NB4 (cell line): Measurements from ENCODE around the gene CKMT2.

Source experiments
- DNase-seq: peaks from one replicate; pipeline ENCODE4 v3.0.0; 2010; ENCODE audit warnings: low read depth
- H3K4me3 ChIP-seq: one replicate; pipeline ENCODE4 v1.5.1; 2011; ENCODE audit warnings: mild to moderate bottlenecking, low read depth, low read length, moderate library complexity
- CTCF ChIP-seq: IDR thresholded peaks from one replicate; pipeline ENCODE4 v1.5.1; 2012; ENCODE audit warnings: low read depth, low read length
- MYC ChIP-seq: IDR thresholded peaks from 2 replicates; pipeline ENCODE4 v1.6.1; 2011; ENCODE audit warnings: low read depth, low read length
- POLR2A ChIP-seq: IDR thresholded peaks from 2 replicates; pipeline ENCODE4 v1.6.1; 2011; ENCODE audit warnings: mild to moderate bottlenecking; ENCODE audit not compliant: insufficient read length; ENCODE audit errors: extremely low read depth
- TF ChIP-seq, protein P1 (sequence below): IDR thresholded peaks from 2 replicates; pipeline ENCODE4 v1.6.1; 2011; ENCODE audit warnings: low read depth, low read length

The CKMT2 gene

DNA sequence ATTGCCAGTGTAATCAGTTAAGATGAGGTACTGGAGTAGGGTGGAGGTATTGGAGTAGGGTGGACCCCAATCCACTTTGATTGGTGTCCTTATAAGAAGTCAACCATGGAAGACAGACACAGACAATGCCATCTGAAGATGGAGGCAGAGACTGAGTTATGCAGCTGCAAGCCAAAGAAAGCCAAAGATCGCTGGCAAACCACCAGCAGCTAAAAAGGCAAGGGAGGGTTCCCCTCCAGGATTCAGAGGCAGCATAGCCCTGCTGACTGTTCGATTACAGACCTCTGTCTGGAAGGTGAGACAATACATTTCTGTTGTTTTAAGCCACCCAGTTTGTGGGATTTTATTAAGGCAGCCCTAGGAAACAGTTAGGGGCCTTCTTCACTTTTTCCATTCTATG is 30.5 kb upstream of the CKMT2 start:
- DNase-seq = no peak
- H3K4me3 ChIP-seq = no peak overlapping the region
- TF ChIP-seq POLR2A = no peak

DNA sequence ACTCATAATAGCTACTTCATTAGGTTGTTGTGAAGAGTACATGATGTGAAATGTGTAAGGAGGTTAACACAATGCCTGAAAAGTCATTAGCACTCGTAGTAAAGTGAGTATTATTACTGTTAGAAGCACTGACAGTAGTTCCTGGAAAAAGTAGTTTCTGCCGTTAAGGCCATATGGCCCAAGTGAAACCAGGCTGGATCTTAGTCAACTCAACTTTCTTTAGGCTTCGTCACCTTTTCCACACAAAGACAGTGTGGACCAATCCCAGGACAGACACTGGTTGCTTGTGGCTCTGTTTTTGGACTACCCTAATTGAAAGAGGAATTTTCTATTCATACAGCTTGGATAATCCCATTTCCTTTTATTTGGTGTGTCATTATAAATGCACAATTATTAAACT is 29.4 kb upstream of the CKMT2 start:
- no peak for TF ChIP-seq POLR2A
- TF ChIP-seq MYC = no peak
- TF ChIP-seq, protein P1, sequence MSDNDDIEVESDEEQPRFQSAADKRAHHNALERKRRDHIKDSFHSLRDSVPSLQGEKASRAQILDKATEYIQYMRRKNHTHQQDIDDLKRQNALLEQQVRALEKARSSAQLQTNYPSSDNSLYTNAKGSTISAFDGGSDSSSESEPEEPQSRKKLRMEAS = no peak
- no peak for TF ChIP-seq CTCF
- no peak overlapping the region for H3K4me3 ChIP-seq
- DNase-seq = no peak

DNA sequence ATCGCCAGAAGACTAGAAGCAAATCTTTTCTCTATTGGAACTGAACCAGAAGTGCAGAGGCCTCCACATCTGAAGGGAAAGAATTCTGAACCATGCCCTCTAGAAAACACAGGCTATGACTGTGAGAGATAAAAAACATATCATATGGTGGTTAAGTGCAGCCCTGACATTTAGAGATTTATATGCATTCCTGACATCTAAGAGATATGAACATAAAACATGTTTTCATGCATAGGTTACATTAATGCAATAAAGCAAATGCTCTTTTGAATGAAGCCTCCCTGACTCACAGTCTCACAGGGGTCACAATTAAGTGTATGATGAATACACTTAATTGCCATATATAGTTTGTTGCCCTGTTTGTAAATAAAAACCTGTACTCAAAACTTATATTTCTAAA is 28.9 kb upstream of the CKMT2 start:
- H3K4me3 ChIP-seq = no peak overlapping the region
- TF ChIP-seq MYC (no peak), CTCF (no peak), POLR2A (no peak)
- TF ChIP-seq, protein P1 = no peak
- DNase-seq = no peak

- H3K4me3 ChIP-seq = no peak overlapping the region
- no peak for DNase-seq
- TF ChIP-seq POLR2A = no peak
- no peak for TF ChIP-seq MYC
- TF ChIP-seq CTCF = no peak
- TF ChIP-seq, protein P1 = no peak
Measured at GRCh38 chr5:81205058-81205457, 28.1 kb upstream of the CKMT2 start.

GRCh38 chr5:81207009-81207408 is 26.1 kb upstream of the CKMT2 start:
- H3K4me3 ChIP-seq = no peak overlapping the region
- peak; percentile 23 for DNase-seq
- TF ChIP-seq MYC (no peak), CTCF (peak; percentile 18), POLR2A (no peak)
- TF ChIP-seq, protein P1 = no peak

DNA sequence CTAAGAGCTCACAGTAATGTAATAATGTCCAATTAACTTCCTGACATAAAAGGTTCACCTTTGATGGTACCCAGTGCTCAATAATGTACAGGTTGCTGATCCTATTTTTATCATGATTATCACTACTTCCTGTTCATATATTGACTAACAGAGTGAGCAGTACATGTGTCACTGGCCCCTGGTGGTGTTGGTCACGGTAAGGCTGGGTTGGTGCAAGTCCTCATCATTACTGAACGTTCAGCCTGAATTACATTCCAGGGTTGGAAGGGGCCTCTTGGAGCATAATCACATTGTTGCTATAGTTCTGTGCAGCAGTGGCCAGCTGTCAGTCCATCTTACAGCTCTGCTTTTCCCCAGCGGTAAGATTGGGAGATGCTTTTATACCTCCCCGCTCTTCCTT is 24.2 kb upstream of the CKMT2 start:
- no peak overlapping the region for H3K4me3 ChIP-seq
- DNase-seq = no peak

More for the DNA sequence above, 24.2 kb upstream of the CKMT2 start:
- TF ChIP-seq CTCF (no peak), POLR2A (no peak), MYC (no peak)
- TF ChIP-seq, protein P1 = no peak
